ENCODE data around the gene ITPRIP.

The ITPRIP gene

GRCh38 chr10:104296687-104297436 lies 41.4 kb downstream of the ITPRIP start:
- Mint-ChIP-seq H3K27ac (no peak overlapping the region), H3K4me3 (no peak overlapping the region), H3K27me3 (no peaks in the 10 kb centered on the region), H3K9me3 (no peaks in the 10 kb centered on the region), H3K4me1 (peaks cover 23% of the 10 kb centered on the region), H3K36me3 (no peaks in the 10 kb centered on the region)

GRCh38 chr10:104293781-104294321 lies 44.4 kb downstream of the ITPRIP start:
- peaks cover 8% of the 10 kb centered on the region for H3K27me3 Mint-ChIP-seq
- no peaks in the 10 kb centered on the region for H3K36me3 Mint-ChIP-seq
- H3K9me3 Mint-ChIP-seq, result no peaks in the 10 kb centered on the region
- H3K4me3 Mint-ChIP-seq, result no peak overlapping the region
- peaks cover 12% of the 10 kb centered on the region for H3K4me1 Mint-ChIP-seq
- H3K27ac Mint-ChIP-seq, result no peak overlapping the region

GRCh38 chr10:104293011-104293410 lies 45.3 kb downstream of the ITPRIP start:
- peaks cover 12% of the 10 kb centered on the region for H3K4me1 Mint-ChIP-seq
- H3K4me3 Mint-ChIP-seq, result no peak overlapping the region
- H3K36me3 Mint-ChIP-seq, result no peaks in the 10 kb centered on the region
- no peaks in the 10 kb centered on the region for H3K9me3 Mint-ChIP-seq
- no peak overlapping the region for H3K27ac Mint-ChIP-seq
- peaks cover 8% of the 10 kb centered on the region for H3K27me3 Mint-ChIP-seq

- Mint-ChIP-seq H3K36me3 (no peaks in the 10 kb centered on the region), H3K27ac (no peak overlapping the region), H3K9me3 (no peaks in the 10 kb centered on the region), H3K4me1 (peaks cover 12% of the 10 kb centered on the region), H3K27me3 (peaks cover 8% of the 10 kb centered on the region), H3K4me3 (no peak overlapping the region)
Measured at GRCh38 chr10:104291439-104291951, 46.8 kb downstream of the ITPRIP start.

GRCh38 chr10:104288355-104288754 lies 49.9 kb downstream of the ITPRIP start:
- no peak overlapping the region for H3K4me3 Mint-ChIP-seq

GRCh38 chr10:104286939-104287338 lies 51.3 kb downstream of the ITPRIP start:
- no peak overlapping the region for H3K4me3 Mint-ChIP-seq
- H3K36me3 Mint-ChIP-seq, result no peaks in the 10 kb centered on the region
- no peak overlapping the region for H3K27ac Mint-ChIP-seq
- H3K27me3 Mint-ChIP-seq, result peaks cover 8% of the 10 kb centered on the region
- no peaks in the 10 kb centered on the region for H3K9me3 Mint-ChIP-seq
- peaks cover 8% of the 10 kb centered on the region for H3K4me1 Mint-ChIP-seq

More at GRCh38 chr10:104288355-104288754, 49.9 kb downstream of the ITPRIP start:
- Mint-ChIP-seq H3K4me1 (peaks cover 12% of the 10 kb centered on the region), H3K9me3 (no peaks in the 10 kb centered on the region), H3K27me3 (peaks cover 8% of the 10 kb centered on the region), H3K27ac (no peak overlapping the region), H3K36me3 (no peaks in the 10 kb centered on the region)

- peaks cover 3% of the 10 kb centered on the region for H3K27me3 Mint-ChIP-seq
- H3K36me3 Mint-ChIP-seq, result no peaks in the 10 kb centered on the region
- H3K27ac Mint-ChIP-seq, result no peak overlapping the region
- H3K4me1 Mint-ChIP-seq, result no peaks in the 10 kb centered on the region
- no peaks in the 10 kb centered on the region for H3K9me3 Mint-ChIP-seq
- H3K4me3 Mint-ChIP-seq, result no peak overlapping the region
Measured at GRCh38 chr10:104284846-104285245, 53.4 kb downstream of the ITPRIP start.

- Mint-ChIP-seq H3K4me3 (no peak overlapping the region), H3K4me1 (no peaks in the 10 kb centered on the region), H3K36me3 (no peaks in the 10 kb centered on the region), H3K9me3 (no peaks in the 10 kb centered on the region), H3K27me3 (no peaks in the 10 kb centered on the region), H3K27ac (no peak overlapping the region)
Measured at GRCh38 chr10:104281694-104282093, 56.6 kb downstream of the ITPRIP start.

- H3K36me3 Mint-ChIP-seq, result no peaks in the 10 kb centered on the region
- no peaks in the 10 kb centered on the region for H3K27me3 Mint-ChIP-seq
- no peaks in the 10 kb centered on the region for H3K9me3 Mint-ChIP-seq
- H3K27ac Mint-ChIP-seq, result no peak overlapping the region
- peaks cover 2% of the 10 kb centered on the region for H3K4me1 Mint-ChIP-seq
- no peak overlapping the region for H3K4me3 Mint-ChIP-seq
Measured at GRCh38 chr10:104279550-104280259, 58.6 kb downstream of the ITPRIP start.

GRCh38 chr10:104277785-104278184 lies 60.5 kb downstream of the ITPRIP start:
- Mint-ChIP-seq H3K4me1 (peaks cover 4% of the 10 kb centered on the region), H3K36me3 (no peaks in the 10 kb centered on the region), H3K27me3 (no peaks in the 10 kb centered on the region), H3K27ac (no peak overlapping the region), H3K9me3 (no peaks in the 10 kb centered on the region), H3K4me3 (no peak overlapping the region)

- H3K9me3 Mint-ChIP-seq, result no peaks in the 10 kb centered on the region
- no peak overlapping the region for H3K27ac Mint-ChIP-seq
- H3K36me3 Mint-ChIP-seq, result no peaks in the 10 kb centered on the region
- peaks cover 4% of the 10 kb centered on the region for H3K4me1 Mint-ChIP-seq
- no peak overlapping the region for H3K4me3 Mint-ChIP-seq
- H3K27me3 Mint-ChIP-seq, result no peaks in the 10 kb centered on the region
Measured at GRCh38 chr10:104276192-104276591, 62.1 kb downstream of the ITPRIP start.

- Mint-ChIP-seq H3K4me3 (peak overlapping the region; percentile 33), H3K27ac (no peak overlapping the region)
Measured at GRCh38 chr10:104274762-104275721, 63.2 kb downstream of the ITPRIP start.

GRCh38 chr10:104273899-104274575 lies 64.2 kb downstream of the ITPRIP start:
- H3K9me3 Mint-ChIP-seq, result no peaks in the 10 kb centered on the region
- no peak overlapping the region for H3K4me3 Mint-ChIP-seq
- H3K4me1 Mint-ChIP-seq, result peaks cover 8% of the 10 kb centered on the region
- H3K36me3 Mint-ChIP-seq, result no peaks in the 10 kb centered on the region
- H3K27me3 Mint-ChIP-seq, result no peaks in the 10 kb centered on the region
- H3K27ac Mint-ChIP-seq, result no peak overlapping the region

More at GRCh38 chr10:104274762-104275721, 63.2 kb downstream of the ITPRIP start:
- H3K36me3 Mint-ChIP-seq, result no peaks in the 10 kb centered on the region
- H3K27me3 Mint-ChIP-seq, result no peaks in the 10 kb centered on the region
- H3K9me3 Mint-ChIP-seq, result no peaks in the 10 kb centered on the region
- H3K4me1 Mint-ChIP-seq, result peaks cover 4% of the 10 kb centered on the region

GRCh38 chr10:104273286-104273685 lies 65.0 kb downstream of the ITPRIP start:
- Mint-ChIP-seq H3K36me3 (no peaks in the 10 kb centered on the region), H3K27ac (no peak overlapping the region), H3K9me3 (no peaks in the 10 kb centered on the region), H3K4me1 (peaks cover 8% of the 10 kb centered on the region), H3K4me3 (no peak overlapping the region), H3K27me3 (no peaks in the 10 kb centered on the region)
